B cell (primary cell): Measurements from ENCODE around the gene PLPPR1. TPM values are rescaled to one million over a fixed set of nuclear protein-coding genes. Genes with fewer than 3 reads are reported as not detected.

Experiments used
- ATAC-seq: fragments of 200-7000 bp; cut with Tn5 transposase; one replicate; pipeline ENCODE4 v1.10.0; 2021; ENCODE audit warnings: low read depth, mild to moderate bottlenecking, moderate number of reproducible peaks, moderate library complexity
- CTCF ChIA-PET: fragments of 350-600 bp; sonication (Branson Sonifier 250); formaldehyde crosslinking; loops from one replicate; lab custom pipeline; 2021; ENCODE audit warnings: antibody characterized with exemption, inconsistent platforms; lab: Charles Lee
- POLR2A ChIA-PET: fragments of 350-600 bp; sonication (Branson Sonifier 250); formaldehyde crosslinking; loops from one replicate; lab custom pipeline; 2021; ENCODE audit warnings: antibody characterized with exemption; lab: Charles Lee
- DNase-seq: peaks from one replicate; pipeline ENCODE4 v3.0.0; 2013
- H2AFZ ChIP-seq: 2 replicates; pipeline ENCODE4 v1.6.1; 2012; ENCODE audit warnings: mild to moderate bottlenecking, low read depth, low read length; ENCODE audit not compliant: insufficient read depth, poor library complexity, severe bottlenecking
- H3K27ac ChIP-seq, 2 donors: 1 replicate in 1 of 2; 2 replicates in 1 of 2; pipeline ENCODE4 v1.5.1; 2012 to 2013; ENCODE audit warnings: low read length in 2 of 2, mild to moderate bottlenecking in 2 of 2, moderate library complexity in 1 of 2
- H3K27me3 ChIP-seq, 4 experiments: fragments of 200-600 bp in 1 of 4; sonication (generic) in 1 of 4; replicated peaks in 1 of 4; 1 replicate in 2 of 4; 2 replicates in 2 of 4; pipeline versions ENCODE4 v1.6.1 to v1.7.0; 2013 to 2016; ENCODE audit warnings: low read length in 3 of 4, mild to moderate bottlenecking in 2 of 4, mixed read lengths in 1 of 4, moderate library complexity in 1 of 4; ENCODE audit not compliant: insufficient read depth in 4 of 4, control insufficient read depth in 3 of 4; ENCODE audit errors: control extremely low read depth in 1 of 4
- H3K36me3 ChIP-seq, 2 experiments: replicated peaks in 1 of 2; 1 replicate in 1 of 2; 2 replicates in 1 of 2; pipeline versions ENCODE4 v1.6.1 to v1.7.1; 2013; ENCODE audit warnings: low read length in 1 of 2; ENCODE audit not compliant: insufficient read depth in 2 of 2, control insufficient read depth in 1 of 2; ENCODE audit errors: control extremely low read depth in 1 of 2, extremely low read depth in 1 of 2
- H3K4me1 ChIP-seq, 2 donors: fragments of 200-600 bp in 1 of 2; sonication (generic) in 1 of 2; 1 replicate in 1 of 2; 2 replicates in 1 of 2; pipeline versions ENCODE4 v1.5.1 to v1.6.1; 2013 to 2017; ENCODE audit warnings: low read length in 2 of 2; ENCODE audit not compliant: control insufficient read depth in 2 of 2, insufficient read depth in 2 of 2
- H3K4me2 ChIP-seq: replicated peaks from 2 replicates; pipeline ENCODE3; 2012; ENCODE audit warnings: mild to moderate bottlenecking, low read depth, low read length; ENCODE audit not compliant: poor library complexity, severe bottlenecking
- H3K4me3 ChIP-seq, 5 experiments: fragments of 200-600 bp in 1 of 5; sonication (generic) in 1 of 5; 1 replicate in 3 of 5; 2 replicates in 2 of 5; pipeline versions ENCODE4 v1.5.1 to v1.7.0; 2011 to 2016; ENCODE audit warnings: low read length in 4 of 5, mild to moderate bottlenecking in 4 of 5, low read depth in 2 of 5, control low read depth in 1 of 5, moderate library complexity in 1 of 5; ENCODE audit not compliant: insufficient read depth in 1 of 5; ENCODE audit errors: control extremely low read depth in 1 of 5, extremely low read depth in 1 of 5
- H3K79me2 ChIP-seq: fragments of 200-600 bp; sonication (generic); one replicate; pipeline ENCODE4 v1.6.0; 2016; ENCODE audit warnings: low read length; ENCODE audit not compliant: control insufficient read depth, insufficient read depth
- H3K9ac ChIP-seq: fragments of 200-600 bp; sonication (generic); 2 replicates; pipeline ENCODE4 v1.6.1; 2017; ENCODE audit warnings: mild to moderate bottlenecking, low read length, moderate library complexity
- H3K9me3 ChIP-seq, 3 donors: one replicate each; pipeline versions ENCODE4 v1.6.1 to v1.7.1; 2013; ENCODE audit warnings: low read length in 2 of 3; ENCODE audit not compliant: control insufficient read depth in 2 of 3, insufficient read depth in 1 of 3; ENCODE audit errors: control extremely low read depth in 1 of 3
- H4K20me1 ChIP-seq: 2 replicates; pipeline ENCODE4 v1.6.0; 2012; ENCODE audit warnings: mild to moderate bottlenecking, low read length; ENCODE audit not compliant: insufficient read depth, control insufficient read depth, poor library complexity, severe bottlenecking
- H3K27ac Mint-ChIP-seq: one replicate; pipeline ENCODE4 v1.8.0; 2021; ENCODE audit warnings: mixed read lengths
- H3K27me3 Mint-ChIP-seq: one replicate; pipeline ENCODE4 v1.8.0; 2021; ENCODE audit warnings: mixed read lengths
- H3K4me1 Mint-ChIP-seq: one replicate; pipeline ENCODE4 v1.8.0; 2021; ENCODE audit warnings: mixed read lengths
- H3K4me3 Mint-ChIP-seq: one replicate; pipeline ENCODE4 v1.8.0; 2021; ENCODE audit warnings: mixed read lengths
- H3K9me3 Mint-ChIP-seq: one replicate; pipeline ENCODE4 v1.8.0; 2022; ENCODE audit warnings: mixed read lengths; ENCODE audit not compliant: insufficient read depth
- CTCF ChIP-seq: fragments of 200-600 bp; IDR thresholded peaks from one replicate; pipeline ENCODE4 v1.8.0; 2022; ENCODE audit warnings: antibody characterized with exemption, mild to moderate bottlenecking
- EZH2 ChIP-seq: IDR thresholded peaks from 2 replicates; pipeline ENCODE4 v1.6.1; 2012; ENCODE audit warnings: borderline replicate concordance, low read depth, mild to moderate bottlenecking, moderate library complexity, low read length; ENCODE audit not compliant: insufficient read depth, poor library complexity, severe bottlenecking
- WGBS: methylation state at CpG from one replicate; pipeline ENCODE4 v1.1.5; 2013; ENCODE audit warnings: missing lambda C conversion rate; ENCODE audit not compliant: insufficient coverage; 5-methylcytosine and 5-hydroxymethylcytosine counted together
- intact Hi-C: fragments of 100-400 bp; cut with micrococcal nuclease; formaldehyde crosslinking; loops from one replicate; pipeline ENCODE4 v1.10.0; 2022
- polyA plus RNA-seq: library from polyadenylated mRNA; depleted of rRNA; stranded (reverse); fragments of >200 nt; gene quantifications from 2 replicates; pipeline ENCODE4 v1.2.3, GENCODE V29; 2012
- total RNA-seq, 2 donors: library from RNA; stranded (reverse); fragments of 120-200 nt in 1 of 2; gene quantifications; 1 replicate in 1 of 2; 2 replicates in 1 of 2; pipeline versions ENCODE4 v1.2.3 to v1.2.4, GENCODE V29; 2013 to 2022

The PLPPR1 gene
- total and polyA plus RNA-seq, 2 donors (not counting 1 experiment from before 2014, with no cell fraction given), result not detected

- no peak overlapping the region for H3K4me3 ChIP-seq
- H3K4me2 ChIP-seq, result no peak overlapping the region
- no peaks in the 10 kb centered on the region for H3K27me3 ChIP-seq
- H3K79me2 ChIP-seq, result no peaks in the 10 kb centered on the region
- no peak overlapping the region for H3K27ac Mint-ChIP-seq
- peaks cover 4% of the 10 kb centered on the region for H3K9me3 Mint-ChIP-seq
- H3K36me3 ChIP-seq, result no peaks in the 10 kb centered on the region
- no peak overlapping the region for H2AFZ ChIP-seq
- POLR2A ChIA-PET, result no interaction called here
- ATAC-seq (no peak), DNase-seq (no peak)
- intact Hi-C loops, result no loop called here
- H4K20me1 ChIP-seq, result no peaks in the 10 kb centered on the region
- H3K9ac ChIP-seq, result no peak overlapping the region
- no peak overlapping the region for H3K27ac ChIP-seq
- H3K27me3 Mint-ChIP-seq, result peaks cover 5% of the 10 kb centered on the region
- no peak for TF ChIP-seq EZH2
- TF ChIP-seq CTCF, result no peak
- CTCF ChIA-PET, result no interaction called here
- no peak overlapping the region for H3K4me3 Mint-ChIP-seq
- peaks cover 0 to 6% (median 2%) of the 10 kb centered on the region in 3 donors for H3K9me3 ChIP-seq
- no peaks in the 10 kb centered on the region for H3K4me1 Mint-ChIP-seq
- no peaks in the 10 kb centered on the region for H3K4me1 ChIP-seq
Observed at GRCh38 chr9:101128623-101129022, 100.1 kb downstream of the PLPPR1 start.

- H3K9ac ChIP-seq, result no peak overlapping the region
- H3K4me3 ChIP-seq, result no peak overlapping the region
- ChIA-PET POLR2A (no interaction called here), CTCF (no interaction called here)
- no peaks in the 10 kb centered on the region for H3K79me2 ChIP-seq
- peaks cover 4% of the 10 kb centered on the region for H3K9me3 Mint-ChIP-seq
- H2AFZ ChIP-seq, result no peak overlapping the region
- no peak overlapping the region for H3K4me3 Mint-ChIP-seq
- H3K27me3 ChIP-seq, result no peaks in the 10 kb centered on the region
- no peaks in the 10 kb centered on the region for H3K4me1 ChIP-seq
- WGBS, result 83% methylated on average over 1 of the region's 1 CpG
- H3K4me2 ChIP-seq, result no peak overlapping the region
- intact Hi-C loops, result no loop called here
- no peaks in the 10 kb centered on the region for H3K36me3 ChIP-seq
- H3K27ac ChIP-seq, result no peak overlapping the region
- H3K27ac Mint-ChIP-seq, result no peak overlapping the region
- H3K9me3 ChIP-seq, result peaks cover 0 to 6% (median 0%) of the 10 kb centered on the region in 3 donors
- no peak for DNase-seq
- TF ChIP-seq EZH2 (no peak), CTCF (no peak)
- H3K4me1 Mint-ChIP-seq, result no peaks in the 10 kb centered on the region
- peaks cover 5% of the 10 kb centered on the region for H3K27me3 Mint-ChIP-seq
- no peaks in the 10 kb centered on the region for H4K20me1 ChIP-seq
- no peak for ATAC-seq
Observed at GRCh38 chr9:101130054-101130453, 101.5 kb downstream of the PLPPR1 start.
